Measurements from ENCODE around the gene LITAF.

LITAF gene

DNA sequence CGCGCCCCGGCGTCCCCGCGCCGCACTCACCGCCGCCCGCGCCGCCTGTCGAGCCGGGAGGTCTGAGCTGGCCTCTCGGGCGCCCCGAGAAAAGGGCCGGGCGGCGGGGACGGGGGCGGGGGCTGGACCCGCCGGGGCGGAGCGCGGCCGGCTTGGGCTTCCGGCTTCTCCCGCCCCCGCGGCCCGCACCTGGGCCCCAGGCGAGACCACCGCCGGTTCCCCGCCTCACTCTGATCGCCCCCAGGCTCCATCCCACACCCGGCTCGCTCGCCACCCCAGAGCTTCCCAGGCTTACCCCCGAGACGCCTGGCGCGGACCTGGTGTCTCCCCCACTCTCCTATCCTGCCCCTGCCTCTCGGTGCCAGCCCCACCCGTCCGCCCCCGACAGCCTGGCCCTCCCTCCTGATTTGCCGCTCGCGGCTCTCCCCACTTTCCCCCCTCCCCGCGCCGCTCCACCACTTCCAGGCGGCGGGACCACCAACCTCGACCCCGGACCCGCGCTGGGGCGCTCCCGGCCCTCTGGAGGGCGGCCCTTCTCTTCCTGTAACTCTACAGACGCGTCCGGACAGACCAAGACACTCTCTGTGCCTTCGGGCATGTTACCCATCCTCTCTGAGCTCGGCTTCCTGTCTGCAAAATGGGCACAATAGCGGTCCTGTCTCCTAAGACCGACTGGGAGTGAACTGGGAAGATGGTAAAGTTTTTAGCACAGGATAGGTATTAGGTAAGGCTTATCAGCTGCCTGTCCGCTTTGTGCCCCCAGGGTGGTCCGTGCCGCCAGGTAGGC is at the start of gene LITAF:
LITAF (minus strand) TSS at position 64 of the 787 bp plus-strand sequence. CDS start 30,189 bp downstream, outside the sequence.
- no peak for DNase-seq (ENCODE audit: low read depth)

- no peak for DNase-seq (ENCODE audit: low read depth)
Observed at GRCh38 chr16:11636172-11636721, 49.5 kb upstream of the LITAF start.

DNA sequence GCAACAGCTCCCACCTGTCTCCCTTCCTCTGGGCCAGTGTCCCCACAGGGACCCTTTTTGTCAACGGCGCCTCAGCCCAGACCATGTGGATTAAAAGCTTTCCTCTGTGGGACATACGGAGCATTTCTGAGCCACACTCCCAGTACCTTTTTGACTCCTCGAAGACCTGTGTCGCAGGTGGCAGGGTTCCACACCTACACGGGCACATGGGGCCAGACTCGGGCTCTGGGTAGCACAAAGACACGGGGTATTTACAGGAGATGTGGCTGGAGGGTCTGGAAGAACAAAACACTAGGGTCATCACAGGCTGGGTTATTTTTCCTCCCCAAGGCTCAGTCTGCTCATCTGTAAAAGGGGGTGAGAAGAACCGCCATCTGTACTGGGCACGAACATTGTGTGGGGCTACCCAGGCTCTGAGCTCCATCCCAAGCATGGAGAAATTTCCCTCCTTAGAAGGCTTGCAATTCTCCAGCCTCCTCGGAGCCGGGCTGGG is 49.0 kb upstream of the LITAF start:
- no peak for DNase-seq (ENCODE audit: low read depth)

GRCh38 chr16:11635113-11635652 is 48.5 kb upstream of the LITAF start:
- no peak for DNase-seq (ENCODE audit: low read depth)

GRCh38 chr16:11634312-11634711 is 47.6 kb upstream of the LITAF start:
- no peak for DNase-seq (ENCODE audit: low read depth)

- DNase-seq (ENCODE audit: low read depth), result no peak
Observed at GRCh38 chr16:11633113-11633512, 46.4 kb upstream of the LITAF start.

DNA sequence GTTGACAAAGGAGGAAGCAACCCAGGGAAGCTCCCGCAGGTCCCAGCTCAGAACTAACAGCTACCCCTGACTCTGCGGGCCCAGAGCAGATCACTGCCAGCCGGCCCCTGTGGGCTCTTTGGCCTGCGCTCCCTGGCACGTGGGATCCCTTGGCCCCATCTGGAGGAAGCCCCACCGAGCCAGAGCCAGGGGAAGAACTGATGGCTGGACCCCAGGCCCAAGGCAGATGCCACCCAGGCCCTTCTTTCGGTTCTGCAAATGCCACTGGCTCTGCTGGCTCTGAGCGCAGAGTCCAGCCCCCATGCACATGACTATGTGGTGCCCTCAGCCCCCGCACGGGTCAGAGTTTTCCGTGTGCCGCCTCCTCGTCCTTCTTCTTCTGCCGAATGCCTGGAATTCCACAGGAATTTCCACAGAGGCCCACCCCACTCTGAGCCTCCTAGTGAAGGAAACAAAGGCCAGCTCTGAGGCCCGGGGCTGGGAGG is 45.8 kb upstream of the LITAF start:
- peak; percentile 55 for DNase-seq (ENCODE audit: low read depth)

DNA sequence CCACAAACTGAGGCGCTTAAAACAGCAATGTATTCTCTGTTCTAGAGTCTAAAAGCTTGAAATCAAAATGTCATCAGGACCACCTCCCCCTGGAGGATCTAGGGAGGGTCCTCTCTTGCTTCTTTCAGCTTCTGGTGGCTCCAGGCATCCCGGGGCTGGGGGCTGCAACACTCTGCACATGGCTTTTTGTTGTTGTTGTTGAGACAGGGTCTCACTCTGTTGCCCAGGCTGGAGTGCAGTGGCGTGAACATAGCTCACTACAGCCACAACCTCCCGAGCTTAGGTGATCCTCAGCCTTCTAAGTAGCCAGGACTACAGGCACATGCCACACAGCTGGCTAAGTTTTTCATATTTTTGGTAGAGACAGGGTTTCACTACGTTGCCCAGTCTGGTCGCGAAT is 44.5 kb upstream of the LITAF start:
- DNase-seq (ENCODE audit: low read depth), result no peak

DNA sequence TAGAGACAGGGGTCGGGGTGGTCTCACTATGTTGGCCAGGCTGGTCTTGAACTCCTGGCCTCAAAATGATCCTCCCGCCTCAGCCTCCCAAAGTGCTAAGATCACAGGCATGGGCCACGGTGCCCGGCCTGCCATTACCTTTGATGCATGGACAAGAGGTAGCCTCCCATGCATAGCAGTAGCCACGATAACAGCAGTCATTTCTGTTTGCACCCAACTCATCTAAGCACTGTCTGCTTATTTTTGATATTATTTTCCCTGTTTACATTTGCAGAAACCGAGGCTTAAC is 44.0 kb upstream of the LITAF start:
- no peak for DNase-seq (ENCODE audit: low read depth)

DNA sequence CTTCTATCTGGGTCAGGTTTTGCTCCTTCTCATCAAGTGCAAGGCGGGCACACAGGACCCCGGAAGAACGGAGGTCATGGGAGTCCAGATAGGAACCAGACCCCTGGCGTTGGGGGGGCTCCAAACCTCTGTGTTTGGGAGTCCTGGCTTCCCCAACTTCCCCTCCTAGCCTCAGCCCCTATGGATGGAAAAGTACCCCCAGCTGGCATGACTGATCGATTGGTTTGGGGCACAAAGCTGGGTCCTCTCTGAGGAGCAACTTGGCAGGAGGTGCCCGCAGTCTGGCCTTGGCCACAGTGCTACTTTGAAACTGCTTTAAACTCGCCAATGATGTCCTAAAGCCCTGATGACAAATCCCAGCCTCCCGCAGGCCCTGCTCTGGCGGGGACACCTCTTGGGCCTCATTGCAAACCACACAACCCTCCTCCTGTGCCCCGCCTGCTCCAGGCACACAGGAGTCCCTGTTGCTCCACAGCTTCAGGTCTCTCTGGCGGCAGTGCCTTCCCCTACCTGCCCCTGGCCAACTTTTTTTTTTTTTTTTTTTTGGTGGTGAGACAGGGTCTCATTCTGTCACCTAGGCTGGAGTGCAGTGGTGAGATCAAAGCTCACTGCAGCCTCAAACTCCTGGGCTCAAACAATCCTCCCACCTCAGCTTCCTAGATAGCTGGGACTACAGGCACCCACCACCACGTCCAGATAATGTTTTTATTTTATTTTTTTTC is 43.5 kb upstream of the LITAF start:
- no peak for DNase-seq (ENCODE audit: low read depth)

DNA sequence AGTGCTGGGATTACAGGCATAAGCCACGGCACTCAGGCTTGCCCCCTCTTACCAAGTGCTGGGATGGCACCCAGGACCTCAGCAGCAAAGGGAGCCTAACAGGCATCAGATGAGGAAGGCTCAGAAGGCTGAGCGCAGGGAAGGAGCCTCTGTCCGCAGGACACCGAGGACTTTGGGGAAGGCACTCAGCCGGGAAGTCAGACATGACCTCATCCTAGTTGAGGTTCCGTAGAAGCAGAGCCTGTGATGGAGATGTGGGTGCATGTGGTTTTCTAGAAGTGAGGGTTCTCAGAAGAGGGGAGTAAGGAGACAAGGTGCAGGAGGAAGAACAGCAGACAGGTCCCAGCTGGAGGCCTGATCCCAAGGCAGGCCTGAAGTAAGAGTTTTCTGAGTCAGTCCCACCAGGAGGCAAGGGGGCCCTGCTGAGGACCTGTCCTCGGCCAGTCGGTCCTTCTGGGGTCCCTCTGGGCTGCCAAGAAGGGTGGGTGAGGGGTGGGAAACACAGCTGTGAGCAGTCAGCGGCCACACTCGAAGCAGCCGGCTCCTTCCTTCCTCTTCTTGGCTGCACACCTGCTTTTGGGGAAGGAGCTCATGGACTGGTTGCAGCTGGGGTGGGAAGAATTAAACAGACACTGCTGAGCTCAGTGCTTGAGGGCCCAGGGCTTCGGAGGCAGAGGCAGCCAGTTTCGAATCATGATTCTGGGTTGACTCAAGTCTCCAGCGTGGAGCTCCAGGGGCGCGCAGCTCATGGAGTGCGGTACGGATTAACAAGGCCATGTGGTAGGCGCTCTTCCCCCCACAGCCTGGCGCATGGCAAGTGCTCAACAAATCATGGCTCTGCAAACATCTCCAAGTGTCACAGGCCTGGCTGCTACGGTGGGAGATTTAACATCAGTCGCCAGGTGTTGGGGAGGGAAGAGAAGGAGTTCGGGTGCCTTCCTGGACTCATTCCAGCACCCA is 42.6 kb upstream of the LITAF start:
- DNase-seq (ENCODE audit: low read depth), result no peak

GRCh38 chr16:11627822-11628457 is 41.2 kb upstream of the LITAF start:
- peak; percentile 23 for DNase-seq (ENCODE audit: low read depth)

DNA sequence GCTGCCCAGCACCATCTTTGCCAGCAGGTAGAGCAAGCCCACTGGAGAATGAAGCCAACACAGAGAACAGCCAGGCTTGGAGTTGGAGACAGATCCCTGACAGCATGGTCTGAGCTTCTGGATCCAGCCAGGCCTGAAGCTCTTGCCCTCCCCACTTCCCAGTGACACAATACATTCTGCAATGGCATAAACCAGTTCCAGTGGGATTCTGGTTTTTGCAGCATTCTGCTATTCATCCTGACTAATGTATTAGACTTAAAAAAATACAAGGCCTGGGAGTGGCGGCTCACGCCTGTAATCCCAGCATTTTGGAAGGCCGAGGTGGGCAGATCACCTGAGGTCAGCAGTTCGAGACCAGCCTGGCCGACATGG is 40.6 kb upstream of the LITAF start:
- no peak for DNase-seq (ENCODE audit: low read depth)

GRCh38 chr16:11626657-11627291 is 40.1 kb upstream of the LITAF start:
- DNase-seq (ENCODE audit: low read depth), result no peak

DNA sequence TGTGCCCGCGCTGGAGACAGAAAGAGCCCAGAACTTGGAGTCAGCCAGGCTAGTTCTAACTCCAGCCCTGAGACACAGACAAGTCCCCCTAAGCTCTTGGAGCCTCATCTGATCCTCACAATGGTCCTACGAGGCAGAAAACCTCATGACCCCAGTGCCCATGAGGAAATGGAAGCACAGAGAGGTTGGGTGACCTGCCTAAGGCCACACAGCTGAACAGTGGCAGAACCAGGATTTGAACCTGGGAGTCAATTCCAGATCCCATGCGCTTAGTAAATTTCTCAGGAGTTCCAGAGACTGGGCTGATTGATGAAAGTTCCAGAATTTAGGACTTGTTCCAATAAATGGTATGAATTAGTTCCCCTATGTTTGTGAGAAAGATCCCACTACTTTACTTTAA is 39.0 kb upstream of the LITAF start:
- no peak for DNase-seq (ENCODE audit: low read depth)

DNA sequence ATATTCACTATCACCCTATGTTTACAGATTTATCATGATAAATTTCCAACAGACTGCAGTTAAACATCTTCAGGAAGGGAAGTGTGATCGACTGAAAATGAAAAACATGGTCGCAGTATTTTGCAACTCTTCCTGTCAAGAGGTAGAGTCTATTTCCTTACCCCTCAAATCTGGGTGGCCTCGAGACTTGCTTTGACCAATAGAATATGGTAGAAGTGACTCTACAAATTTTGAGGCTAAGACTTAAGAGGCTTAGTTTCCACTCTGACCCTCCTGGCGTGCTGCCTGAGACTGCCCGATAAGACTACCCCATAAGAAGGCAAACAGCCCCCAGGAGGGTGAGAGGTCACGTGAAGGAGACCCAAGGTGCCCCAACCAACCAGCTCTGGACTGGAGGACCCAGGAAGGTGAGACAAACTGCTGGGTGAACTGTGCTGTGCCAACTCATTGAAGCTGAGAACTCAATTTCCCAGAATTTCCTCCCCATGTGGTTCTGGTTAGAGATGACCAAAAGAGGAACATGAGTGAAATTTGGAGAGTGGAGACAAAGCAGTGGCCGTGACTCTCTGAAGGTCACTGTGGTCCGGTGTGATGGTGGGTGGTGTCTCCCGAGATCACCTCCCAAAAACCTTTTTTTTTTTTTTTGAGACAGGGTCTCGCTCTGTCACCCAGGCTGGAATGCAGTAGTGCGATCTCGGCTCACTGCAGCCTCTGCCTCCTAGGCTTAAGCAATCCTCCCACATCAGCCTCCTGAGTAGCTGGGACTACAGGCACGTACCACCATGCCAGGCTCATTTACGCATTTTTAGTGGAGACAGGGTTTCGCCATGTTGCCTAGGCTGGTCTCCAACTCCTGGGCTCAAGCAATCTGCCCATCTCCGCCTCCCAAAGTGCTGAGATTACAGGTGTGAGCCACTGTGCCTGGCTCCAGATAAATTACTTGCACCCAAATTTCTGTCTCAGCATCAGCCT is 38.2 kb upstream of the LITAF start:
- DNase-seq (ENCODE audit: low read depth), result no peak

DNA sequence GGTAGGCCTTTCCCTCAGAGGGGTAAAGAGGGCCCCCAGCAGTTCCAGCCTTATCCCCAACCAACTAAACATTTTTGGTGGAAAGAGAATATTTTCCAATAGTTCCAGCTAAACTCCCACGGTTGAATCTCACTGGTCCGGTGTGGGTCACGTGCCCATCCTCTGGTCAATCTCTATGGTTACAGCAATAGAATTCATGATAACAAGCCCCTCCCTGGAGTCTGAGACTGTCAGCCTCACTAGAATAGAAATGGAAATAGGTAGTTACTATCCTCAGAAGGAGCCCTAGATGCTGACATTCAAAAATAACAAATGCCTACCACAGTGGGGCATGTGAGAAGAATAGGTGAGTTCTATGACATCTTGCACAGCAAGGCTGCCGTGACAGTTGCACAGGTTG is 37.5 kb upstream of the LITAF start:
- DNase-seq (ENCODE audit: low read depth), result no peak

- DNase-seq (ENCODE audit: low read depth), result no peak
Observed at GRCh38 chr16:11621920-11622651, 35.4 kb upstream of the LITAF start.

DNA sequence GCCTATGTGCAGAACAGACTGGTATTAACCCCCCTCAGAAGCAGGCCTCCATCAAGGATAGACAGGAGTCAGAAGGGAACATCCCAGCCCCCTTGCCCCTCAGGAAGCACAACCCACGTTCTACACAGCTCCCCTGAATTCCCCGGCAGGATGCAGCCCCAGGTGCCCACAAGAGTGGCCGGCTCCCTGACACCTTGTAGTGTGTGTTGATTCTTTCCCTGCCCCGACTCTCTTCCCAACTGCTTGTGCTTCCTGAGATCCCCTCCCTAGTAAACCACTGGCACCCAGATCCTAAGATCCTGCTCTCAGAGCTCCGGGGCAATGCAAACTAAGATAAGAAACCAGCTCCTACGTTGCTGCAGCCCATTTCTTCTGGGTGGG is 34.8 kb upstream of the LITAF start:
- no peak for DNase-seq (ENCODE audit: low read depth)

All from stromal cell of bone marrow (primary cell).